Spleen (tissue), 7 donors: ENCODE measurements around the gene CORO6.

ENCODE experiments used
- CTCF ChIP-seq, 11 experiments: fragments of 200-600 bp in 7 of 11; fragments of 450-650 bp in 4 of 11; sonication (generic) in 4 of 11; IDR thresholded peaks in 8 of 11; conservative IDR thresholded peaks in 3 of 11; 1 replicate in 7 of 11; 2 replicates in 4 of 11; pipeline versions ENCODE4 v1.4.0 to v1.8.0; 2016 to 2021; ENCODE audit warnings: antibody characterized with exemption in 11 of 11, inconsistent platforms in 4 of 11, mild to moderate bottlenecking in 1 of 11
- POLR2A ChIP-seq, 3 donors: fragments of 450-650 bp; IDR thresholded peaks; one replicate each; pipeline ENCODE4 v1.5.1; 2017; ENCODE audit warnings: antibody characterized with exemption in 3 of 3, mild to moderate bottlenecking in 1 of 3
- POLR2AphosphoS5 ChIP-seq, 3 donors: sonication (generic); formaldehyde crosslinking; IDR thresholded peaks; one replicate each; pipeline ENCODE4 v1.5.1; 2017; ENCODE audit warnings: antibody characterized with exemption in 3 of 3
- donor health status: DM: no; HTN: no; CAD: no; lungs with moderate emphysema.
- donor health status: DM: no; HTN: no; CAD: no.
- donor health status: DM: no; HTN: no; CAD: no.

GRCh38 chr17:29589524-29590410, 32.9 kb downstream of the CORO6 start, which contains the start of gene GIT1:
- peak in 4 of 11 experiments; percentile 31 to 51 (median 34) for TF ChIP-seq CTCF (IDR thresholded peaks at IDR 0.05 in 8 of 11, conservative IDR thresholded peaks at IDR 0.05 in 3 of 11)
- TF ChIP-seq POLR2AphosphoS5 (IDR thresholded peaks at IDR 0.05), result peak; percentile 77 to 85 (median 80)
- TF ChIP-seq POLR2A (IDR thresholded peaks at IDR 0.05), result peak in 2 of 3 donors; percentile 13 to 64
